Measurements from ENCODE around the gene CITED4.

- no peak for TF ChIP-seq CTCF (IDR thresholded peaks at IDR 0.05)
- TF ChIP-seq POLR2A (IDR thresholded peaks at IDR 0.05): no peak
- TF ChIP-seq EP300 (IDR thresholded peaks at IDR 0.05; ENCODE audit: low read depth): no peak
Observed at GRCh38 chr1:40833979-40834378, 28.2 kb downstream of the CITED4 start.

Measured in transverse colon (tissue), 3 donors.